Right ventricle myocardium superior (tissue), 1 donor: ENCODE measurements around the gene DLL4. TPM values are rescaled to one million over a fixed set of nuclear protein-coding genes. Genes with fewer than 3 reads are reported as not detected.

Experiments
- ATAC-seq: fragments of 200-7000 bp; cut with Tn5 transposase; one replicate; pipeline ENCODE4 v1.9.1; 2020; ENCODE audit warnings: mild to moderate bottlenecking; ENCODE audit not compliant: poor library complexity
- DNase-seq: peaks from one replicate; pipeline ENCODE4 v3.0.0-alpha.2; 2020
- intact Hi-C: fragments of 100-400 bp; cut with DNase I; formaldehyde crosslinking; loops from one replicate; pipeline ENCODE4 v1.11.2; 2022
- long read RNA-seq: library from polyadenylated mRNA; unstranded; transcript quantifications from one replicate; pipeline ENCODE4 v2.0.0, GENCODE V29; 2021
- total RNA-seq: library from RNA; stranded (reverse); fragmentation: NEBNext Ultra II Directional; extraction: Animal tissue kit (Norgen Biotek cat#: 25700); gene quantifications from one replicate; pipeline ENCODE4 v1.2.1, GENCODE V29; 2021
- donor health status: DM: no; HTN: yes; CAD: no; lungs with severe emphysema.

The DLL4 gene
- 10.7 TPM for total RNA-seq
- long read RNA-seq, transcript DLL4-204 (11 exons, 3,433 nt) = major isoform, 18 of 39 reads
- long read RNA-seq, partial matches to known transcripts = 19 of 39 reads
- long read RNA-seq, other reads (novel, unspliced or antisense) = 2 of 39 reads

- intact Hi-C loops = no loop called here
- peak; percentile 60 for ATAC-seq
- peak; percentile 73 for DNase-seq
Observed at GRCh38 chr15:40928821-40929659, at the start of gene DLL4. Gene DLL4, plus strand, starts transcription at chr15:40929340. Its CDS starts 329 bp downstream, at chr15:40929669.

- ATAC-seq (no peak), DNase-seq (no peak)
- intact Hi-C loops = no loop called here
Observed at GRCh38 chr15:40879609-40880008, 49.5 kb upstream of the DLL4 start.

GRCh38 chr15:40881351-40881750 is 47.8 kb upstream of the DLL4 start:
- intact Hi-C loops = no loop called here
- no peak for ATAC-seq

GRCh38 chr15:40886586-40886985 is 42.6 kb upstream of the DLL4 start:
- intact Hi-C loops = no loop called here
- DNase-seq (no peak), ATAC-seq (no peak)

More at GRCh38 chr15:40881351-40881750, 47.8 kb upstream of the DLL4 start:
- DNase-seq = peak; percentile 6

- DNase-seq = no peak
- intact Hi-C loops = no loop called here
Observed at GRCh38 chr15:40889112-40889511, 40.0 kb upstream of the DLL4 start.

GRCh38 chr15:40891138-40891537 is 38.0 kb upstream of the DLL4 start:
- no peak for DNase-seq
- ATAC-seq = no peak
- intact Hi-C loops = loop anchor here (5.0 to 10.0 kb wide), 2 partner anchors 34 to 224 kb away; partner anchors contain the start of gene INO80

More at GRCh38 chr15:40889112-40889511, 40.0 kb upstream of the DLL4 start:
- no peak for ATAC-seq

GRCh38 chr15:40891810-40892446 is 37.2 kb upstream of the DLL4 start:
- no peak for ATAC-seq
- intact Hi-C loops = loop anchor here (5.0 to 10.0 kb wide), 2 partner anchors 35 to 223 kb away; partner anchors contain the start of gene INO80
- DNase-seq = peak; percentile 50

- intact Hi-C loops = loop anchor here (5.0 to 10.0 kb wide), 2 partner anchors 35 to 222 kb away; partner anchors contain the start of gene INO80
- DNase-seq = no peak
- no peak for ATAC-seq
Observed at GRCh38 chr15:40892447-40893012, 36.6 kb upstream of the DLL4 start.

- no peak for ATAC-seq
- peak; percentile 47 for DNase-seq
- intact Hi-C loops = loop anchor here (5.0 to 10.0 kb wide), 2 partner anchors 36 to 222 kb away; partner anchors contain the start of gene INO80
Observed at GRCh38 chr15:40893019-40893670, 36.0 kb upstream of the DLL4 start.

- ATAC-seq (peak; percentile 98), DNase-seq (peak; percentile 99)
- intact Hi-C loops = loop anchor here (5.0 to 10.0 kb wide), 2 partner anchors 37 to 221 kb away; partner anchors contain the start of gene INO80
Observed at GRCh38 chr15:40893733-40894680, 35.1 kb upstream of the DLL4 start, which contains the start of gene VPS18. Gene VPS18, plus strand, starts transcription at chr15:40894450. Its CDS starts 319 bp downstream, at chr15:40894769.

- ATAC-seq = peak; percentile 58
- intact Hi-C loops = loop anchor here (5.0 to 10.0 kb wide), 2 partner anchors 38 to 220 kb away; partner anchors contain the start of gene INO80
Observed at GRCh38 chr15:40894681-40895448, 34.3 kb upstream of the DLL4 start.

GRCh38 chr15:40899536-40900207 is 29.5 kb upstream of the DLL4 start:
- no peak for DNase-seq
- intact Hi-C loops = loop anchor here (5.0 to 10.0 kb wide), 2 partner anchors 215 to 288 kb away; partner anchors contain the start of gene INO80
- no peak for ATAC-seq

More at GRCh38 chr15:40894681-40895448, 34.3 kb upstream of the DLL4 start:
- peak; percentile 61 for DNase-seq

- intact Hi-C loops = loop anchor here (5.0 kb wide), 1 partner anchor 287 kb away; no protein-coding TSS in a partner anchor
- no peak for ATAC-seq
- DNase-seq = no peak
Observed at GRCh38 chr15:40900256-40901052, 28.7 kb upstream of the DLL4 start.

GRCh38 chr15:40901053-40901443 is 28.1 kb upstream of the DLL4 start:
- no peak for ATAC-seq
- intact Hi-C loops = loop anchor here (5.0 kb wide), 1 partner anchor 286 kb away; no protein-coding TSS in a partner anchor
- no peak for DNase-seq
